AG10803 (cell line): ENCODE measurements around the gene OVOL1.

Experiments used
- DNase-seq: peaks from one replicate; pipeline ENCODE4 v3.0.0; 2010; ENCODE audit warnings: low read depth
- H3K4me3 ChIP-seq: 2 replicates; pipeline ENCODE4 v1.5.1; 2011; ENCODE audit warnings: mild to moderate bottlenecking, low read length, control low read depth
- CTCF ChIP-seq: conservative IDR thresholded peaks from 2 replicates; pipeline ENCODE4 v1.5.1; 2011; ENCODE audit warnings: mild to moderate bottlenecking, low read length, control low read depth, inconsistent platforms

Gene OVOL1

GRCh38 chr11:65793625-65794400 lies 7.0 kb downstream of the OVOL1 start:
- TF ChIP-seq CTCF: no peak
- no peak overlapping the region for H3K4me3 ChIP-seq
- no peak for DNase-seq

- no peak overlapping the region for H3K4me3 ChIP-seq
- DNase-seq: no peak
- no peak for TF ChIP-seq CTCF
These were observed 8.0 kb downstream of the OVOL1 start for GRCh38 chr11:65794570-65795510.

GRCh38 chr11:65796726-65797601 lies 10.1 kb downstream of the OVOL1 start:
- TF ChIP-seq CTCF: no peak
- no peak overlapping the region for H3K4me3 ChIP-seq
- no peak for DNase-seq

GRCh38 chr11:65797711-65798110 lies 10.8 kb downstream of the OVOL1 start:
- DNase-seq: no peak
- TF ChIP-seq CTCF: no peak
- no peak overlapping the region for H3K4me3 ChIP-seq

- TF ChIP-seq CTCF: no peak
- H3K4me3 ChIP-seq: no peak overlapping the region
- no peak for DNase-seq
These were observed 12.0 kb downstream of the OVOL1 start for GRCh38 chr11:65798882-65799281.

- no peak overlapping the region for H3K4me3 ChIP-seq
- TF ChIP-seq CTCF: no peak
- DNase-seq: no peak
These were observed 14.5 kb downstream of the OVOL1 start for GRCh38 chr11:65801153-65801987.
